DND-41 (cell line): ENCODE results near the gene SCAMP1.

Experiments
- ATAC-seq: fragments of 200-7000 bp; cut with Tn5 transposase; 3 replicates; pipeline ENCODE4 v1.9.1; 2021; ENCODE audit warnings: low read depth; ENCODE audit not compliant: insufficient read depth
- DNase-seq: peaks from one replicate; pipeline ENCODE4 v3.0.0-alpha.2; 2020
- H2AFZ ChIP-seq: 2 replicates; pipeline ENCODE4 v1.6.0; 2012; ENCODE audit warnings: low read depth, low read length
- H3K27ac ChIP-seq: 2 replicates; pipeline ENCODE4 v1.5.1; 2012; ENCODE audit warnings: low read length, inconsistent platforms
- H3K27me3 ChIP-seq: fragments of 200-600 bp; sonication (generic); 2 replicates; pipeline ENCODE4 v1.6.0; 2012; ENCODE audit warnings: low read length, mild to moderate bottlenecking, inconsistent platforms; ENCODE audit not compliant: insufficient read depth, poor library complexity
- H3K36me3 ChIP-seq: 2 replicates; pipeline ENCODE4 v1.5.1; 2012; ENCODE audit warnings: low read length, inconsistent platforms; ENCODE audit not compliant: insufficient read depth
- H3K4me1 ChIP-seq: 2 replicates; pipeline ENCODE4 v1.5.1; 2012; ENCODE audit warnings: mild to moderate bottlenecking, low read length; ENCODE audit not compliant: insufficient read depth
- H3K4me2 ChIP-seq: 2 replicates; pipeline ENCODE4 v1.6.0; 2012; ENCODE audit warnings: mild to moderate bottlenecking, moderate library complexity, low read length, inconsistent platforms; ENCODE audit not compliant: insufficient read depth
- H3K4me3 ChIP-seq, 2 experiments: fragments of 200-600 bp in 1 of 2; shearing (Covaris generic) in 1 of 2; 2 replicates each; pipeline ENCODE4 v1.5.1; 2012 to 2016; ENCODE audit warnings: inconsistent platforms in 2 of 2, low read length in 2 of 2, mild to moderate bottlenecking in 2 of 2, low read depth in 1 of 2, moderate library complexity in 1 of 2
- H3K79me2 ChIP-seq: 2 replicates; pipeline ENCODE4 v1.6.0; 2012; ENCODE audit warnings: low read length, inconsistent platforms; ENCODE audit not compliant: insufficient read depth
- H3K9ac ChIP-seq: 2 replicates; pipeline ENCODE4 v1.6.0; 2012; ENCODE audit warnings: low read depth, mild to moderate bottlenecking, inconsistent platforms, low read length, moderate library complexity
- H3K9me3 ChIP-seq: 2 replicates; pipeline ENCODE4 v1.5.1; 2012; ENCODE audit warnings: low read length, moderate library complexity, mild to moderate bottlenecking, inconsistent platforms; ENCODE audit not compliant: insufficient read depth, severe bottlenecking
- H4K20me1 ChIP-seq: 2 replicates; pipeline ENCODE4 v1.6.0; 2012; ENCODE audit warnings: low read length; ENCODE audit not compliant: insufficient read depth
- EZH2 ChIP-seq: IDR thresholded peaks from 3 replicates; pipeline ENCODE4 v1.6.1; 2012; ENCODE audit warnings: borderline replicate concordance, low read depth, mild to moderate bottlenecking, moderate library complexity, low read length, inconsistent platforms; ENCODE audit not compliant: severe bottlenecking
- TF ChIP-seq, protein P1 (sequence below): IDR thresholded peaks from 2 replicates; pipeline ENCODE4 v1.5.1; 2012; ENCODE audit warnings: borderline replicate concordance, low read length, moderate library complexity, mild to moderate bottlenecking; ENCODE audit not compliant: poor library complexity, severe bottlenecking; ENCODE audit errors: extremely low read depth

The SCAMP1 gene

DNA sequence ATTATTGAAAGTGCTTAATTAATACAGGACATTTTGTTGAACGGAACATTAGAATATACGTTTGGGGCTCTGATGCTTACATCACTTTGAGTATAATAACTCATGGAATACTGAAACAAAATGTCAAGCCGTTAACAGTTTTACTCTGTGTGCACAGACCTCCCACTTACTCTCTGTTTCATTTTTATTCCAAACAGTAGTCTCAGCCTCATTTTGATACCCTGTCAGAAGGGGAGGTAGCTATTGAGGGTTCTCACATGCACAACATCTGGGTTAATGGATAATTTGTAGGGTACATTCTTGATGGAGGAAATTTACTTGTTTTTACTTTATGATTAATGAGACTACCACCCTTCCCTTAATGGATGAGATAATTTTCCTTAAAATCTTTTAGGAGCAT is 59.0 kb downstream of the SCAMP1 start:
- DNase-seq, result no peak
- no peak for TF ChIP-seq EZH2
- TF ChIP-seq, protein P1, sequence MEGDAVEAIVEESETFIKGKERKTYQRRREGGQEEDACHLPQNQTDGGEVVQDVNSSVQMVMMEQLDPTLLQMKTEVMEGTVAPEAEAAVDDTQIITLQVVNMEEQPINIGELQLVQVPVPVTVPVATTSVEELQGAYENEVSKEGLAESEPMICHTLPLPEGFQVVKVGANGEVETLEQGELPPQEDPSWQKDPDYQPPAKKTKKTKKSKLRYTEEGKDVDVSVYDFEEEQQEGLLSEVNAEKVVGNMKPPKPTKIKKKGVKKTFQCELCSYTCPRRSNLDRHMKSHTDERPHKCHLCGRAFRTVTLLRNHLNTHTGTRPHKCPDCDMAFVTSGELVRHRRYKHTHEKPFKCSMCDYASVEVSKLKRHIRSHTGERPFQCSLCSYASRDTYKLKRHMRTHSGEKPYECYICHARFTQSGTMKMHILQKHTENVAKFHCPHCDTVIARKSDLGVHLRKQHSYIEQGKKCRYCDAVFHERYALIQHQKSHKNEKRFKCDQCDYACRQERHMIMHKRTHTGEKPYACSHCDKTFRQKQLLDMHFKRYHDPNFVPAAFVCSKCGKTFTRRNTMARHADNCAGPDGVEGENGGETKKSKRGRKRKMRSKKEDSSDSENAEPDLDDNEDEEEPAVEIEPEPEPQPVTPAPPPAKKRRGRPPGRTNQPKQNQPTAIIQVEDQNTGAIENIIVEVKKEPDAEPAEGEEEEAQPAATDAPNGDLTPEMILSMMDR, result no peak
- no peak for ATAC-seq
- Histone ChIP-seq H3K36me3 (peaks cover 19% of the 10 kb centered on the region; the same call in 1 of the 2 replicates), H2AFZ (no peak overlapping the region), H3K9me3 (no peaks in the 10 kb centered on the region), H3K9ac (no peak overlapping the region), H3K27ac (no peak overlapping the region), H3K4me3 (no peak overlapping the region), H3K4me1 (no peaks in the 10 kb centered on the region), H3K79me2 (no peaks in the 10 kb centered on the region; the same call in 1 of the 2 replicates), H3K27me3 (no peaks in the 10 kb centered on the region), H3K4me2 (no peak overlapping the region), H4K20me1 (no peaks in the 10 kb centered on the region)

DNA sequence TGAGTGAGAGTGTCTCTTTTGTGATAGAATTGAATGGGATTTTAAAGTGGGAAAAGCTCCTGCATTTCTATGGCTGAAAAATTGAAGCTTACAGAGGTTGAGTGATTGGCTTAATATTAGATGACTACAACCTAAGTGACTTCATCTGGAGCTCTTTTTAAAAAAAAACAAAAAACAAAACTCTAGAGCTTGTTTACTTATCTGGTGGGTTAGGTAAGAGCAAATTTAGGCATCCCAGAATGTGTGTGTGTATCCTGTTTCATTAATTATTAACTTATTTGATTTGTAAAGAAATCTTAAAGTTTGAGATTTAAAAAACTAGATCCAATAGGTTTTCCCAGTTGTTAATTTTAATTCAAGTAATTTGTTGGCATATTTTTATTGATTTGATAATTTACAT is 60.1 kb downstream of the SCAMP1 start:
- Histone ChIP-seq H3K79me2 (no peaks in the 10 kb centered on the region), H3K9ac (no peak overlapping the region), H3K27me3 (no peaks in the 10 kb centered on the region), H3K27ac (no peak overlapping the region), H2AFZ (no peak overlapping the region), H3K4me2 (no peak overlapping the region), H3K36me3 (peaks cover 19% of the 10 kb centered on the region; the same call in 1 of the 2 replicates), H4K20me1 (no peaks in the 10 kb centered on the region), H3K4me3 (no peak overlapping the region), H3K4me1 (no peaks in the 10 kb centered on the region), H3K9me3 (no peaks in the 10 kb centered on the region)
- ATAC-seq (no peak), DNase-seq (no peak)
- TF ChIP-seq, protein P1, result no peak
- no peak for TF ChIP-seq EZH2

DNA sequence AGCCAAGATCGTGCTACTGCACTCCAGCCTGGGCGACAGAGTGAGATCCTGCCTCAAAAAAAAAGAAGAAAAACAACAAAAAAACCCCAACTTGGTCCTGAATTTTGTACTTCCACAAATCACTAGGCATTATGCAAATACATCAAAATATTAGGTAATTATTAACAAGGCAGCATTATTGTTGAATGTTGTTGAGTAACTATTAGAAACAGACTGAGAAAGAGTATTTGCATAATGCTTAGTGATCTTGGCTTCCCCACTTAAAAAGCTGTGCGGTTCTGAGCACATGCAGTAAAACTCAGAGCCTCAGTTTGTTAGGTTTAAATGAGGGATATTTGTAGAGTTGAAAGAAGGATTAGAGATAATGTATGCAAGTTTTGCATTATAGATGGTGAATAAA is 64.2 kb downstream of the SCAMP1 start:
- Histone ChIP-seq H3K9ac (no peak overlapping the region), H3K4me2 (no peak overlapping the region), H3K4me3 (no peak overlapping the region), H3K4me1 (no peaks in the 10 kb centered on the region), H2AFZ (no peak overlapping the region), H3K27me3 (no peaks in the 10 kb centered on the region), H4K20me1 (no peaks in the 10 kb centered on the region), H3K36me3 (peaks cover 22% of the 10 kb centered on the region; the same call in 1 of the 2 replicates), H3K79me2 (no peaks in the 10 kb centered on the region), H3K27ac (no peak overlapping the region), H3K9me3 (no peaks in the 10 kb centered on the region)
- ATAC-seq (no peak), DNase-seq (no peak)
- TF ChIP-seq EZH2, result no peak
- TF ChIP-seq, protein P1, result no peak

DNA sequence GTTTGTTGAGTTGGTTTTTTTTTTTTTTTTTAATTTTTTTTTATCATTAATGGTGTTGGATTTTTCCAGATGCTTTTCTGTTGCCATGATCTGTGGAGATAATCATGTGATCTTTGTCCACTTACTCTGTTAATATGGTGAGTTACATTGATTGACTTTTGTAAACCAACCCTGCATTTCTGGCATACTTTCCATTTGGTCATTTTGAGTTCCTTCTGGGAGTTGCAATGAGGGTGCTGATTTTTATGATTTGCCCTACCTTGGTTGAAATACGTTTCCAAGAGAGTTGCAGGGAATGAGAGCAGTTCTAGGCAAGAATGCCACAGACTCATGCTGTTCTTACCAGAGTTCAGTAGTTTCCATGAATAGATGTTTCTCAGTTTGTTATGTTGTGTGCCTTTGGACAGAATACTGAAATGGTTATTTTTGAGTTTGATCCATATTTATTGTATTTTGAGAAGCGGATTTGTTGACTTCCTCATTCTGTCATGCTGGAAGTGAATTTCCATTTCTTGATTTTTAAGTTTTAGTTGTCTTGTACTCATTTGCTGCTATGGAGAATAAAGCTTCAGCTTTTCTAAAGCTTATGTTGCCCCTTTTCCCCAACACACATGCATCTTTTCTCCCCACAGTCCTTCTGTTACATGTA is 69.0 kb downstream of the SCAMP1 start:
- no peak for DNase-seq
- no peak overlapping the region for H3K4me3 ChIP-seq
- H3K27ac ChIP-seq, result no peak overlapping the region
- H3K36me3 ChIP-seq, result peaks cover 14% of the 10 kb centered on the region; the same call in 1 of the 2 replicates
- no peak overlapping the region for H3K4me2 ChIP-seq
- H4K20me1 ChIP-seq, result no peaks in the 10 kb centered on the region
- no peaks in the 10 kb centered on the region for H3K9me3 ChIP-seq
- TF ChIP-seq EZH2, result no peak
- TF ChIP-seq, protein P1, result no peak
- no peak for ATAC-seq
- H2AFZ ChIP-seq, result no peak overlapping the region
- no peaks in the 10 kb centered on the region for H3K4me1 ChIP-seq
- no peaks in the 10 kb centered on the region for H3K79me2 ChIP-seq
- no peak overlapping the region for H3K9ac ChIP-seq
- no peaks in the 10 kb centered on the region for H3K27me3 ChIP-seq
